SK-N-MC (cell line): ENCODE measurements around the gene ZNF576.
A peak's percentile ranks its signal among the peaks of the same experiment; 100 is the strongest.
"Not testable (repeated sequence)": the region's sequence is repeated elsewhere in the genome, so short reads cannot be mapped to it uniquely, and the experiment has no call there.

Experiments used
- DNase-seq: peaks from one replicate; pipeline ENCODE4 v3.0.0-alpha.2; 2011; ENCODE audit warnings: low read depth, low spot score
- H3K27ac ChIP-seq: fragments of 200-600 bp; sonication (generic); 2 replicates; pipeline ENCODE4 v1.5.1; 2016; ENCODE audit warnings: mixed run types
- H3K36me3 ChIP-seq: fragments of 200-600 bp; sonication (generic); 2 replicates; pipeline ENCODE4 v1.6.1; 2017; ENCODE audit warnings: antibody characterized with exemption, low read length, mixed read lengths; ENCODE audit not compliant: insufficient read depth
- H3K4me3 ChIP-seq: fragments of 200-600 bp; sonication (generic); 2 replicates; pipeline ENCODE4 v1.5.1; 2016
- H3K9ac ChIP-seq: fragments of 200-600 bp; sonication (generic); 2 replicates; pipeline ENCODE4 v1.8.0; 2017; ENCODE audit warnings: mixed run types, mixed read lengths; ENCODE audit not compliant: insufficient read length
- H3K9me3 ChIP-seq: fragments of 200-600 bp; sonication (generic); 2 replicates; pipeline ENCODE4 v1.6.1; 2017; ENCODE audit warnings: low read depth, mild to moderate bottlenecking, antibody characterized with exemption, low read length, moderate library complexity, mixed read lengths
- EZH2 ChIP-seq: fragments of 200-600 bp; sonication (generic); IDR thresholded peaks from one replicate; pipeline ENCODE4 v1.6.1; 2017; ENCODE audit warnings: antibody characterized with exemption
- FOXP2 ChIP-seq: optimal IDR thresholded peaks from 2 replicates; pipeline ENCODE3; 2011; ENCODE audit warnings: mild to moderate bottlenecking, moderate library complexity; ENCODE audit not compliant: insufficient read depth; ENCODE audit errors: extremely low read length, control extremely low read depth
- POLR2AphosphoS5 ChIP-seq: IDR thresholded peaks from 2 replicates; pipeline ENCODE4 v1.6.1; 2012; ENCODE audit warnings: mild to moderate bottlenecking, low read depth, low read length, borderline replicate concordance

Gene ZNF576

DNA sequence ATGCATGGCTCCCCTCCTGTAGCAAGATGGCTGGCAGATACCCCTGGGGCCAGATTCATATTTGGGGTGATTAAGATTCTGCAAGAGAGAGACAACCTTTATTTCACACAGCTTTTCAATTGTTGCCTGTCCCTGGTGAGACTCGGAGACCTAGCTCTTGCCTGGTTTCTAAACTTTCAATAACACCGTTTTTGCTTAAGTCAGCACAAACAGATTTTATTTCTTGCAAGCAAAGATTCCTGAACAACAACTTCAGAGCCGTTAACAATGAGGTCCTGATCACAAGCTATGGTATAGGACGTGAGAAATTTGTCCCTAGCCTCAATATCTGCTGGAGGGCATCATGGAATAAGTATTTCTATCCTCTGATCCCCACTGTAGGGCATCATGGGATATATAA is 46.1 kb downstream of the ZNF576 start:
- TF ChIP-seq FOXP2 (no peak), POLR2AphosphoS5 (no peak), EZH2 (no peak)
- no peak for DNase-seq
- Histone ChIP-seq H3K36me3 (peaks cover 16% of the 10 kb centered on the region; the same call in 1 of the 2 replicates), H3K9me3 (no peaks in the 10 kb centered on the region), H3K4me3 (peak overlapping the region; percentile 37; the same call in 1 of the 2 replicates), H3K27ac (no peak overlapping the region), H3K9ac (no peak overlapping the region)

- Histone ChIP-seq H3K27ac (no peak overlapping the region), H3K9me3 (no peaks in the 10 kb centered on the region), H3K4me3 (no peak overlapping the region), H3K36me3 (peaks cover 24% of the 10 kb centered on the region; the same call in 1 of the 2 replicates), H3K9ac (no peak overlapping the region)
- no peak for DNase-seq
- no peak for TF ChIP-seq EZH2
These were observed 46.9 kb downstream of the ZNF576 start for GRCh38 chr19:43643326-43643725.

DNA sequence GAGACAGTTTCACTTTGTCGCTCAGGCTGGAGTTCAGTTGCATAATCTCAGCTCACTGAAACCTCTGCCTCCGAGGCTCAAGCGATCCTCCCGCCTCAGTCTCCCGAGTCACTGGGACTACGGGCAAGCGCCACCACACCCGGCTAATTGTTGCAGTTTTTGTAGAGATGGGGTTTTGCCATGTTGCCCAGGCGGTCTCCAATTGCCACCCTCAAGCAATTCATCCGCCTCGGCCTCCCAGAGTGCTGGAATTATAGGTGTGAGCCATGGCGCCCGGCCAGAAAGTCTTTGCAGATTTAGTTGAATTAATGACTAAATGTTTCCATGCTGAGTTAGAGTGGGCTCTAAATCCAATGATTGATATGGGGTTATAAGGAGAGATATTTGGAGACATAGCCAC is 47.8 kb downstream of the ZNF576 start:
- no peak overlapping the region for H3K27ac ChIP-seq
- no peaks in the 10 kb centered on the region for H3K9me3 ChIP-seq
- no peak overlapping the region for H3K9ac ChIP-seq
- H3K36me3 ChIP-seq, result peaks cover 32% of the 10 kb centered on the region; the same call in 1 of the 2 replicates
- no peak for TF ChIP-seq EZH2
- TF ChIP-seq POLR2AphosphoS5, result no peak
- TF ChIP-seq FOXP2, result no peak
- no peak overlapping the region for H3K4me3 ChIP-seq
- no peak for DNase-seq

GRCh38 chr19:43648633-43649032 is 52.2 kb downstream of the ZNF576 start:
- H3K27ac ChIP-seq, result no peak overlapping the region
- peaks cover 55% of the 10 kb centered on the region for H3K36me3 ChIP-seq
- H3K9me3 ChIP-seq, result no peaks in the 10 kb centered on the region
- no peak overlapping the region for H3K4me3 ChIP-seq
- TF ChIP-seq POLR2AphosphoS5 (no peak), EZH2 (no peak), FOXP2 (no peak)
- DNase-seq, result no peak
- H3K9ac ChIP-seq, result no peak overlapping the region

GRCh38 chr19:43649514-43649913 is 53.1 kb downstream of the ZNF576 start:
- H3K9me3 ChIP-seq, result no peaks in the 10 kb centered on the region
- no peak overlapping the region for H3K4me3 ChIP-seq
- H3K27ac ChIP-seq, result no peak overlapping the region
- H3K9ac ChIP-seq, result no peak overlapping the region
- TF ChIP-seq FOXP2 (no peak), EZH2 (no peak), POLR2AphosphoS5 (no peak)
- peaks cover 57% of the 10 kb centered on the region for H3K36me3 ChIP-seq
- no peak for DNase-seq

GRCh38 chr19:43650276-43650675 is 53.9 kb downstream of the ZNF576 start:
- H3K36me3 ChIP-seq, result peaks cover 62% of the 10 kb centered on the region

More at GRCh38 chr19:43650276-43650675, 53.9 kb downstream of the ZNF576 start:
- H3K27ac ChIP-seq, DNase-seq, H3K9me3 ChIP-seq, H3K4me3 ChIP-seq, H3K9ac ChIP-seq: not testable (repeated sequence)
